NCI-H2227 (cell line): ENCODE measurements around the gene LRP10.
"Not testable (repeated sequence)": the region's sequence is repeated elsewhere in the genome, so short reads cannot be mapped to it uniquely, and the experiment has no call there.

ENCODE experiments used
- DNase-seq: peaks from one replicate; lab custom pipeline; 2025; ENCODE audit not compliant: unreplicated experiment; lab: John Stamatoyannopoulos, UW

LRP10 gene, protein sequence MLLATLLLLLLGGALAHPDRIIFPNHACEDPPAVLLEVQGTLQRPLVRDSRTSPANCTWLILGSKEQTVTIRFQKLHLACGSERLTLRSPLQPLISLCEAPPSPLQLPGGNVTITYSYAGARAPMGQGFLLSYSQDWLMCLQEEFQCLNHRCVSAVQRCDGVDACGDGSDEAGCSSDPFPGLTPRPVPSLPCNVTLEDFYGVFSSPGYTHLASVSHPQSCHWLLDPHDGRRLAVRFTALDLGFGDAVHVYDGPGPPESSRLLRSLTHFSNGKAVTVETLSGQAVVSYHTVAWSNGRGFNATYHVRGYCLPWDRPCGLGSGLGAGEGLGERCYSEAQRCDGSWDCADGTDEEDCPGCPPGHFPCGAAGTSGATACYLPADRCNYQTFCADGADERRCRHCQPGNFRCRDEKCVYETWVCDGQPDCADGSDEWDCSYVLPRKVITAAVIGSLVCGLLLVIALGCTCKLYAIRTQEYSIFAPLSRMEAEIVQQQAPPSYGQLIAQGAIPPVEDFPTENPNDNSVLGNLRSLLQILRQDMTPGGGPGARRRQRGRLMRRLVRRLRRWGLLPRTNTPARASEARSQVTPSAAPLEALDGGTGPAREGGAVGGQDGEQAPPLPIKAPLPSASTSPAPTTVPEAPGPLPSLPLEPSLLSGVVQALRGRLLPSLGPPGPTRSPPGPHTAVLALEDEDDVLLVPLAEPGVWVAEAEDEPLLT

DNA sequence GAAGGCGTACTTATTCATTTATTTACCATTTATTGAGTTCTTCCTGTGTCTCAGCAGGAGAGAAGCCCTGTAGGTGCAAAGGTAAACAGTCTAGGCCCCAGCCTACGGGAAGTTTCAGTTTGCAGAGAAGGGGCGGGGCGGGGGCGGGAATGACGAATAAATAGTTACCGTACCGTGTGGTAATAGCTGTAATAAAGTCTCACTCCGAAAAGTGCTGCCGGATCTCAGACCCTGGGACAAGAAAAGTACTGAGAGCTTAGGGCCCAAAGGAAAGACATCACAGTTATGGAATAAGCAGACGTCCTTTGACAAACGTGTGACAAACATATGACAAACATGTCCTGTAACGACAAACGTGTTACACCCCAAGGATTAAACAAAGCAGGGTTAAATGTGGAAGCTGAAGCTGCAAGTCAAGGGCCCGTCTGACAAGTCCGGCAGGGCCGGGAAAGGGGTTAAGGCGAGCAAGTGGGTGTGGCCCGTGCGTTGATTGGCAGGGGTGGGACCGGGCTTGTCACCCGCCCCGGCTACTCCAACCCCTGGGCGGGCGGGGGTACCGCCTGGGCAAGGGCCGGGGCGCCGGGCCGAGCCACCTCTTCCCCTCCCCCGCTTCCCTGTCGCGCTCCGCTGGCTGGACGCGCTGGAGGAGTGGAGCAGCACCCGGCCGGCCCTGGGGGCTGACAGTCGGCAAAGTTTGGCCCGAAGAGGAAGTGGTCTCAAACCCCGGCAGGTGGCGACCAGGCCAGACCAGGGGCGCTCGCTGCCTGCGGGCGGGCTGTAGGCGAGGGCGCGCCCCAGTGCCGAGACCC lies at the start of gene LRP10:
Gene LRP10, plus strand, starts transcription at position 517 of the 809 bp plus-strand sequence. CDS start 564 bp downstream, outside the sequence.
- peak; percentile 56 for DNase-seq

DNA sequence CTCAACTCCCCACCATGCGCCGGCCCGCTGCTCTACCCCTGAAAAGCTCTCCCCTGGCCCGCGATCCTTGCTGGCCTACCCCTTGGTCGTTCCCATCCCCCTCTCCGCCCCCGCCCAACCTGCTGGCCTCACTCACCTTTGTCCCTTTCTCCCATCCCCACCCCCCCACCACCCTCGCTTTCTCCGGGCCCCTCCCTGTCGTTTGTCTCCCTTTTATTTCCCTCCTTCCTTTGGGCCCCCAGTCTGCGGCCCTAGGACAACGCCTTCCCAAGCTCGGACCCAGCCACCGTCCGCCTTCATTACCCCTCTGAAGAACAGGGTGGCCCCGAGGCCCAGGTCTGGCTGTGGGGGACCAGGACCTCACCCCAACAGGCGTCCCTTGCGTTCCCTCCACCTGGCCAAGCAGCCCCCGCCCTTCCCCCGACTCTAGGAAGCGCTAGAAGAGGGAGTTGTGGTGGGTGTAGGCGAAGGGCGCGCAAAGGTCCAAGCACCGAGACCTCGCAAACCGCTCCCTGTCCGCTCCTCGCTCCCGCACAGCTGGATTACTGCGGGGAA lies 49.4 kb upstream of the LRP10 start:
- DNase-seq: no peak

- DNase-seq: peak; percentile 22
Observed at GRCh38 chr14:22822571-22823098, 48.9 kb upstream of the LRP10 start.

GRCh38 chr14:22824711-22825359 lies 46.7 kb upstream of the LRP10 start:
- DNase-seq: no peak

DNA sequence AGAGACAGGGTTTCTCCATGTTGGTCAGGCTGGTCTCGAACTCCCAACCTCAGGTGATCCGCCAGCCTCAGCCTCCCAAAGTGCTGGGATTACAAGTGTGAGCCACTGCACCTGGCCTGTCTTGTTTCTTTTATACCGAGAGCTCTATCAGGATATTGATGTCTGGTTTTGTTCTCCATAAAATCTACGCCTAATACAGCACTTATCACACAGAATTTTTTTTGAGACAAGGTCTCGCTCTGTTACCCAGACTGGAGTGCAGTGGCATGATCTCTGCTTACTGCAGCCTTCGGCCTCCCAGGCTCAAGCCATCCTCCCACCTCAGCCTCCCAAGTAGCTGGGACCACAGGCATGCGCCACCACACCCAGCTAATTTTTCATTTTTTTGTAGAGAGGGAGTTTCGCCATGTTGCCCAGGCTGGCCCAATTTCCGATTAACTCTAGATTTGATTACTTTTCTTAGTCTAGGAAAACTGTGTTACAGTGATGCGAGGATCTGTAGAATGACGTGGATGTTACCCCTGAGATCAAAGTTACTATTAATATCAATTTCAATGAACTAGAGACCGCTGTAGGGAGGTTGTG lies 42.4 kb upstream of the LRP10 start:
- not testable (repeated sequence) for DNase-seq

- DNase-seq: peak; percentile 94
Observed at GRCh38 chr14:22829661-22830442, 41.7 kb upstream of the LRP10 start, which contains the start of gene MRPL52. Gene MRPL52, plus strand, starts transcription at chr14:22829887. Its CDS starts 26 bp downstream, at chr14:22829913.

DNA sequence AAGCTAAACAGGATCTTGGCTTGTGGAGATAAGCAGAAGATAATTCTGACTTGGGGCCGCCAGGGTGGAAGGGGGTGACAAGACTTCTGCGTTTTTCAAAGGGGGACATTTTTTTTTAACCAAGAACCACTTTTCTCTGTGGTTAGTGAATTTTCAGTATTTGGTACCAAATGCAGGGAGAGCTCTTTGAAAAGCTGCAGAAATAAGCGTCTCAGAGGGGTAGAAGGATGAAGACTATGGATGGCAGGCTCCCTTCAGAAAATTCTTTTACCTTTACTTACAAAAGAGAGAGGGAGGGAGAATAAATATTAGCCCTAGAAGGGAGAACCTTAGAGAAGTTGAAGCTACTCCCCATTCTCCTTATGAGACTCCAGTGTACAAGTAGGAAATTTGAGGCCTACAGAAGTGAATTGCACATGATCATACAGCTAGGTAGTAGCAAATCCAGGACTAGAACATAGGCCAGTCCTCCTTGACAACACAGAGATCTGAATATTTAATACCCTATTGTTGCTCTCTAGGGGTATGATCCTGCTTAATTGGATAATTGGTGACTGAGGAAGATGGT lies 41.0 kb upstream of the LRP10 start:
- DNase-seq: no peak

GRCh38 chr14:22835505-22835904 lies 36.0 kb upstream of the LRP10 start:
- no peak for DNase-seq

GRCh38 chr14:22836301-22837113 lies 35.0 kb upstream of the LRP10 start, which contains the start of gene MMP14:
Gene MMP14, plus strand, starts transcription at chr14:22836585. Its CDS starts 233 bp downstream, at chr14:22836818.
- no peak for DNase-seq

DNA sequence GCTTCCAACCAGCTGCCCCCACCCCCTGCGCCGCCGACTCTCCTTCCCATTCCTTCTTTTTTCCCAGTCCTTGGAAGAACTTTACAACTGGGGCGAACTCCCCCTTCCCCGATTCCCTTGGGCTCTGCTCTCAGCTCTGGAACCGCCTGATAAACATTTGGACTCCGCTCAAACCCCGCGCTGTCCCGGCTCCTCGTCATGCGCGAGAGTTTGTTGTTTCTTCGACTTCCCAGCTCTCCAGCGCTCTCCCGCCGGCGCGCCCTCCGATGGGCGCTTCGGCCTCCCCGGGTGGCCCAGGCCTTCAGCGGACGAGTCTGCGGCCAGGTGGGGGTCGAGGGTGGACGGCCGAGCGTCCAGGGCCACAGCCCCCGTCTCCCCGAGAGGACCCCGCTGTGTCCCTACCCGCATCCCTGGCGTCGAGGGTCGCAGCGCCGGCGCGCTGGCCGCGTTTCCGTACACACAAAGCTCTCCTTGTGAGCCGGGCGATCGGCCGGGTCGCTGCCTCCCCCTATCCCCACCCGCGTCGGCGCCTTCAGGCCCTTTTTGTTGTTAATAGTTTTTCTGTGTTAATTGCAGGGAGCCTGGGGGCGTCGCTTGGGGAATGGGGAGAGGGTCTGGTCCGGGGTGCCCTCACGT lies 34.3 kb upstream of the LRP10 start:
- DNase-seq: no peak

GRCh38 chr14:22837750-22838538 lies 33.6 kb upstream of the LRP10 start:
- no peak for DNase-seq

- DNase-seq: no peak
Observed at GRCh38 chr14:22838631-22839041, 32.9 kb upstream of the LRP10 start.

DNA sequence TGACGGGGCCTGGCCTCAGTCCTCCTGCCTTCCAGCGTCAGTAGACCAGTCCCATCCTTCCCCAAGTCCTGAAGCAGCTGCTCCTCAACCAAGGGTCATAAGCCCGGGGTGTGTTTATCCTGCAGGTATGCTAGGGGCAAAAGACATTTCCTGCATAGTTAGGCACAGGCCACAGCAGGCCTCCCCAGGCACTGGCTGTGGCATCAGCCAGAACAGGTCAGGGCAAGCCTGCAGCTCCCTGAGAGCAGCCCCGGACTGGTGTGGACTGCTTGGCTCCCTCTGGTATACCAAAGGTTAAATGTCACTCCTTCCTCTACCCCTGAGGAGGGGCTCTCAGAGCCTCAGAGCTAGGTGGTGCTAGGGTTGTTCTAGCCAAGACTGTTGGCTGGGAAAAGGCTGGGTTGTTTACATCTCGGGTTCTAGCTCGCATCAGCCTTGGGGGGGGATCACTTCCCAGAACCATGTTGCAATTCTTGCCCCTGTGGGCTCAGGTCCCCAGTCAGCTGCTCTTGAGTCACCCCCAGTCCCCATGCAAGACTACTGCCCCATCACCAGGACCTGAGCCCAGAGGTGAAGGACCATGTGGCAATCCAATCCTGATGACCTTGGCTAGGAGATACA lies 32.3 kb upstream of the LRP10 start:
- no peak for DNase-seq

GRCh38 chr14:22841311-22841710 lies 30.2 kb upstream of the LRP10 start:
- DNase-seq: no peak

- no peak for DNase-seq
Observed at GRCh38 chr14:22841769-22842168, 29.8 kb upstream of the LRP10 start.
